IMR-90 (cell line): ENCODE results near the gene SYNE2. TPM values are rescaled to one million over a fixed set of nuclear protein-coding genes. Genes with fewer than 3 reads are reported as not detected.

ENCODE experiments used
- ATAC-seq: fragments of 200-7000 bp; cut with Tn5 transposase; 2 replicates; pipeline ENCODE4 v1.9.1; 2020; ENCODE audit warnings: low read depth, mild to moderate bottlenecking, moderate library complexity
- BruUV-seq: library from RNA; stranded (reverse); fragments of 400-500 nt; replicated peaks from 2 replicates; lab custom pipeline; 2021; lab: Mats Ljungman, UMichigan
- CTCF ChIA-PET: fragments of 300-600 bp; formaldehyde crosslinking; extraction: SDS; loops from one replicate; lab custom pipeline; 2021; ENCODE audit warnings: antibody characterized with exemption; lab: Yijun Ruan, JAX
- POLR2A ChIA-PET: fragments of 300-600 bp; sonication (Branson Sonifier 250); formaldehyde crosslinking; loops from one replicate; lab custom pipeline; 2022; ENCODE audit warnings: antibody characterized with exemption; ENCODE audit not compliant: unreplicated experiment; lab: Charles Lee
- DNase-seq: peaks from one replicate; pipeline ENCODE4 v3.0.0; 2013
- H2AFZ ChIP-seq: replicated peaks from 2 replicates; pipeline ENCODE3; 2013; ENCODE audit warnings: low read length, mild to moderate bottlenecking; ENCODE audit not compliant: poor library complexity
- H2AK5ac ChIP-seq: 2 replicates; pipeline ENCODE4 v1.6.1; 2013; ENCODE audit warnings: low read depth, low read length, inconsistent platforms
- H2AK9ac ChIP-seq: replicated peaks from 2 replicates; pipeline ENCODE3; 2013; ENCODE audit warnings: mild to moderate bottlenecking, low read depth, low read length, moderate library complexity; ENCODE audit not compliant: poor library complexity
- H2BK120ac ChIP-seq: 2 replicates; pipeline ENCODE4 v1.6.1; 2013; ENCODE audit warnings: low read depth, low read length, inconsistent platforms
- H2BK15ac ChIP-seq: 3 replicates; pipeline ENCODE4 v1.6.1; 2013; ENCODE audit warnings: low read depth, low read length, inconsistent platforms
- H2BK20ac ChIP-seq: 2 replicates; pipeline ENCODE4 v1.6.1; 2013; ENCODE audit warnings: low read depth, mild to moderate bottlenecking, inconsistent platforms, low read length, moderate library complexity
- H2BK5ac ChIP-seq: 2 replicates; pipeline ENCODE4 v1.6.1; 2013; ENCODE audit warnings: mild to moderate bottlenecking, low read depth, low read length, inconsistent platforms; ENCODE audit not compliant: poor library complexity, severe bottlenecking
- H3K14ac ChIP-seq: replicated peaks from 2 replicates; pipeline ENCODE4 v1.6.1; 2013; ENCODE audit warnings: low read depth, low read length, inconsistent platforms
- H3K18ac ChIP-seq: 2 replicates; pipeline ENCODE4 v1.6.1; 2013; ENCODE audit warnings: low read depth, low read length, control low read depth
- H3K23ac ChIP-seq: 2 replicates; pipeline ENCODE4 v1.6.1; 2013; ENCODE audit warnings: low read depth, low read length, inconsistent platforms
- H3K27ac ChIP-seq: 2 replicates; pipeline ENCODE4 v1.5.1; 2013; ENCODE audit warnings: mild to moderate bottlenecking, control low read depth, low read length; ENCODE audit not compliant: insufficient read depth
- H3K27me3 ChIP-seq: 2 replicates; pipeline ENCODE4 v1.6.1; 2013; ENCODE audit warnings: low read length; ENCODE audit not compliant: control insufficient read depth, insufficient read depth
- H3K36me3 ChIP-seq: 2 replicates; pipeline ENCODE4 v1.6.1; 2013; ENCODE audit warnings: low read length, mixed read lengths; ENCODE audit not compliant: control insufficient read depth, insufficient read depth
- H3K4ac ChIP-seq: 2 replicates; pipeline ENCODE4 v1.6.1; 2013; ENCODE audit warnings: low read depth, low read length, inconsistent platforms
- H3K4me1 ChIP-seq: 2 replicates; pipeline ENCODE4 v1.6.1; 2013; ENCODE audit warnings: low read length, mixed read lengths; ENCODE audit not compliant: control insufficient read depth, insufficient read depth
- H3K4me2 ChIP-seq: 2 replicates; pipeline ENCODE4 v1.6.1; 2013; ENCODE audit warnings: low read depth, mild to moderate bottlenecking, control low read depth, low read length, moderate library complexity
- H3K4me3 ChIP-seq: 2 replicates; pipeline ENCODE4 v1.5.1; 2013; ENCODE audit warnings: low read depth, mild to moderate bottlenecking, control low read depth, low read length, moderate library complexity; ENCODE audit not compliant: insufficient read depth
- H3K56ac ChIP-seq: 2 replicates; pipeline ENCODE4 v1.6.1; 2013; ENCODE audit warnings: low read length, inconsistent platforms; ENCODE audit not compliant: insufficient read depth; ENCODE audit errors: extremely low read depth
- H3K79me1 ChIP-seq, 2 experiments: 2 replicates each; pipeline ENCODE4 v1.6.1; 2013; ENCODE audit warnings: low read length in 2 of 2, inconsistent platforms in 1 of 2, low read depth in 1 of 2
- H3K9ac ChIP-seq: 2 replicates; pipeline ENCODE4 v1.6.1; 2013; ENCODE audit warnings: low read depth, low read length, control low read depth
- H3K9me1 ChIP-seq: 2 replicates; pipeline ENCODE4 v1.6.1; 2013; ENCODE audit warnings: low read length, inconsistent platforms; ENCODE audit not compliant: insufficient read depth
- H3K9me3 ChIP-seq: 2 replicates; pipeline ENCODE4 v1.6.1; 2013; ENCODE audit warnings: low read length; ENCODE audit not compliant: control insufficient read depth, insufficient read depth
- H4K20me1 ChIP-seq: 2 replicates; pipeline ENCODE4 v1.6.1; 2013; ENCODE audit warnings: low read length, inconsistent platforms; ENCODE audit not compliant: insufficient read depth
- H4K5ac ChIP-seq: 2 replicates; pipeline ENCODE4 v1.6.1; 2013; ENCODE audit warnings: mild to moderate bottlenecking, low read depth, low read length, control low read depth
- H4K8ac ChIP-seq, 2 experiments: 2 replicates each; pipeline ENCODE4 v1.6.1; 2013; ENCODE audit warnings: low read depth in 2 of 2, low read length in 2 of 2, control low read depth in 1 of 2, inconsistent platforms in 1 of 2
- H4K91ac ChIP-seq: 2 replicates; pipeline ENCODE4 v1.6.1; 2013; ENCODE audit warnings: low read depth, low read length, inconsistent platforms; ENCODE audit not compliant: insufficient read depth
- ELK1 ChIP-seq: fragments of 150-350 bp; IDR thresholded peaks from 2 replicates; pipeline ENCODE4 v1.6.1; 2016; ENCODE audit warnings: low read depth, mild to moderate bottlenecking, low read length, moderate library complexity, borderline replicate concordance
- MAZ ChIP-seq: IDR thresholded peaks from 2 replicates; pipeline ENCODE4 v1.6.1; 2012; ENCODE audit warnings: low read depth, mild to moderate bottlenecking, low read length, improper control_type of control experiment, moderate library complexity, borderline replicate concordance
- MXI1 ChIP-seq: IDR thresholded peaks from 2 replicates; pipeline ENCODE4 v1.6.1; 2012; ENCODE audit warnings: low read depth, mild to moderate bottlenecking, low read length, moderate library complexity, borderline replicate concordance
- RAD21 ChIP-seq: IDR thresholded peaks from 2 replicates; pipeline ENCODE4 v1.6.1; 2012; ENCODE audit warnings: low read length, improper control_type of control experiment
- RCOR1 ChIP-seq: IDR thresholded peaks from 2 replicates; pipeline ENCODE4 v1.6.1; 2012; ENCODE audit warnings: mild to moderate bottlenecking, low read length, improper control_type of control experiment; ENCODE audit not compliant: insufficient replicate concordance
- WGBS, 2 experiments: methylation state at CpG; one replicate each; pipeline versions ENCODE4 v1.1.5 to v1.1.7; 2013; ENCODE audit warnings: missing lambda C conversion rate in 2 of 2; ENCODE audit not compliant: insufficient read length in 1 of 2; ENCODE audit errors: extremely low coverage in 2 of 2; 5-methylcytosine and 5-hydroxymethylcytosine counted together
- dilution Hi-C: fragments of 300-500 bp; cut with HindIII; formaldehyde crosslinking; loops from one replicate; pipeline ENCODE4 v1.14.3; 2018; ENCODE audit warnings: low sequenced_read_pairs; ENCODE audit not compliant: unreplicated experiment
- in situ Hi-C: fragments of 300-500 bp; cut with MboI; formaldehyde crosslinking; loops from 3 replicates; pipeline ENCODE4 v1.14.3; 2019; ENCODE audit warnings: low sequenced_read_pairs, inconsistent platforms, mixed read lengths
- intact Hi-C: fragments of 100-400 bp; cut with micrococcal nuclease; formaldehyde crosslinking; loops from 2 replicates; pipeline ENCODE4 v1.10.0; 2022
- polyA plus RNA-seq, 3 experiments: library from polyadenylated mRNA; depleted of rRNA; stranded (reverse); fragments of >200 nt; gene quantifications; 2 replicates each; pipeline ENCODE4 v1.2.3, GENCODE V29; 2012; ENCODE audit warnings: low replicate concordance in 1 of 3
- total RNA-seq: library from RNA; depleted of rRNA; stranded (reverse); fragments of >200 nt; gene quantifications from 2 replicates; pipeline ENCODE4 v1.2.3, GENCODE V29; 2012

SYNE2 gene
- total and polyA plus RNA-seq, 2 of the 4 experiments (the other 2 are of a cell fraction), result 5.2 to 28.9 TPM

- H3K23ac ChIP-seq, result no peak overlapping the region
- H3K27ac ChIP-seq, result no peak overlapping the region
- BruUV-seq, result no TSS peak
- no peak overlapping the region for H4K91ac ChIP-seq
- no peak overlapping the region for H2BK5ac ChIP-seq
- intact Hi-C loops, result no loop called here
- CTCF ChIA-PET, result no interaction called here
- H2AK9ac ChIP-seq, result no peak overlapping the region
- H3K79me1 ChIP-seq, result no peaks in the 10 kb centered on the region
- H2AFZ ChIP-seq, result no peak overlapping the region
- H3K36me3 ChIP-seq, result no peaks in the 10 kb centered on the region; the same call in 1 of the 2 replicates
- H2BK120ac ChIP-seq, result no peak overlapping the region
- H3K4me2 ChIP-seq, result no peak overlapping the region
- H3K9ac ChIP-seq, result no peak overlapping the region
- DNase-seq, result no peak
- H3K56ac ChIP-seq, result no peak overlapping the region
- H3K4me1 ChIP-seq, result no peaks in the 10 kb centered on the region
- H2BK15ac ChIP-seq, result no peak overlapping the region
- H3K18ac ChIP-seq, result no peak overlapping the region
- H3K27me3 ChIP-seq, result no peaks in the 10 kb centered on the region
- H2AK5ac ChIP-seq, result no peak overlapping the region
- H3K4me3 ChIP-seq, result no peak overlapping the region
- POLR2A ChIA-PET, result no interaction called here
- H4K5ac ChIP-seq, result no peak overlapping the region
- no peaks in the 10 kb centered on the region for H3K9me3 ChIP-seq
- no peaks in the 10 kb centered on the region for H3K9me1 ChIP-seq
- in situ Hi-C loops, result loop anchor here (10.0 kb wide), 1 partner anchor 245 kb away; the partner anchor contains the start of gene ESR2
- TF ChIP-seq RCOR1, result no peak
- TF ChIP-seq MXI1, result no peak
- no peak for TF ChIP-seq RAD21
- TF ChIP-seq ELK1, result no peak
- TF ChIP-seq MAZ, result no peak
- 100% methylated on average over 1 of the region's 2 CpGs; no CpG with 5 or more reads in 1 of the 2 experiments for WGBS, 2 experiments
- no peak overlapping the region for H2BK20ac ChIP-seq
- ATAC-seq, result no peak
- H3K4ac ChIP-seq, result no peak overlapping the region
- no peak overlapping the region for H4K8ac ChIP-seq
- no peak overlapping the region for H3K14ac ChIP-seq
- dilution Hi-C loops, result loop anchor here (25.0 kb wide), 1 partner anchor 238 kb away; the partner anchor contains the start of gene ESR2
- H4K20me1 ChIP-seq, result no peaks in the 10 kb centered on the region
These were observed 197.0 kb downstream of the SYNE2 start for GRCh38 chr14:64049616-64050381.
